Stomach (tissue), 4 donors: ENCODE results near the gene TNP1.

Experiments used
- POLR2A ChIP-seq, 4 donors: fragments of 450-650 bp; IDR thresholded peaks; one replicate each; pipeline ENCODE4 v1.6.1; 2016; ENCODE audit warnings: antibody characterized with exemption in 4 of 4, control low read depth in 2 of 4, mild to moderate bottlenecking in 1 of 4, moderate library complexity in 1 of 4
- POLR2AphosphoS5 ChIP-seq, 3 donors: sonication (generic); formaldehyde crosslinking; IDR thresholded peaks; one replicate each; pipeline ENCODE4 v1.6.1; 2016; ENCODE audit warnings: antibody characterized with exemption in 3 of 3
- TF ChIP-seq, protein P1 (sequence below), 7 experiments: fragments of 450-650 bp in 4 of 7; fragments of 200-600 bp in 3 of 7; sonication (generic) in 3 of 7; IDR thresholded peaks; one replicate each; pipeline ENCODE4 v1.5.1; 2016 to 2019; ENCODE audit warnings: antibody characterized with exemption in 7 of 7, control low read depth in 2 of 7, mild to moderate bottlenecking in 1 of 7

DNA sequence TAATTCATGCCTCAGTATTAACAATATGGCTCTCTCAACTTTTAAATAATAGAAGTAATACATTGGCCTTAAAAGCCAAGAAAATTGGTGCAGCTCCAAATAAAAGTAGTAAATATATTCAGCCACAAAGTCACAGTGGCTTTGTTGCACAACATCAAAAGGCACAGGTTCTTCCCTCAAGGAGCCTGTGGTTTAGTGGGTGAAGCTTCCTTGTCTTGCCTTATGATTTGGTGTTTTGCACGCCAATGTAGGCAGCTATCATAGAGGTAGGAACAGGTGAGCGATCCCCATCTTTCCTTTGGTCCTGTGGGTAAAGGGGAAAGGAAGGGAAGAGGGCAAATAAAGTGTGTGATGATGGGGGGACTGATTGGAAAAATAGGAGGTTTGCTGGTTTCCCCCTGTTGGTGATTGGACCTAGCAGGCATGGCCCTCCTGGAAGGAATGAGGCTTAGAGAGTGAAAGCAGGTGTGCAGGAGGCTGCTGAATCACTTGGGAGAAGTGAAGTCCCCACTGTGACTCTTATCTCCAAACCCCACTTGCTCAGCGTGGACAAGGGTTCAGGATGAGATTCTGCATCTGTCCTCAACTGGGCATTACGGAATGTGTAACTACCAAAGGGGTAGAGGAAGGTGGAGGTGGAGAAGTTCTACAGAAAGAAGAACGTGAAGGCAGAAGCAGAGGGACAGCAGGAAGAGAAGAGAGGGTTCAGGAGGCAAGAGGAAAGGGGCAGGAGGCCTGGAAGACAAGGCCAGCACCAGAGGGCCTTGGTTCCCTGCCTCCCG lies 20.1 kb upstream of the TNP1 start:
- TF ChIP-seq, protein P1, sequence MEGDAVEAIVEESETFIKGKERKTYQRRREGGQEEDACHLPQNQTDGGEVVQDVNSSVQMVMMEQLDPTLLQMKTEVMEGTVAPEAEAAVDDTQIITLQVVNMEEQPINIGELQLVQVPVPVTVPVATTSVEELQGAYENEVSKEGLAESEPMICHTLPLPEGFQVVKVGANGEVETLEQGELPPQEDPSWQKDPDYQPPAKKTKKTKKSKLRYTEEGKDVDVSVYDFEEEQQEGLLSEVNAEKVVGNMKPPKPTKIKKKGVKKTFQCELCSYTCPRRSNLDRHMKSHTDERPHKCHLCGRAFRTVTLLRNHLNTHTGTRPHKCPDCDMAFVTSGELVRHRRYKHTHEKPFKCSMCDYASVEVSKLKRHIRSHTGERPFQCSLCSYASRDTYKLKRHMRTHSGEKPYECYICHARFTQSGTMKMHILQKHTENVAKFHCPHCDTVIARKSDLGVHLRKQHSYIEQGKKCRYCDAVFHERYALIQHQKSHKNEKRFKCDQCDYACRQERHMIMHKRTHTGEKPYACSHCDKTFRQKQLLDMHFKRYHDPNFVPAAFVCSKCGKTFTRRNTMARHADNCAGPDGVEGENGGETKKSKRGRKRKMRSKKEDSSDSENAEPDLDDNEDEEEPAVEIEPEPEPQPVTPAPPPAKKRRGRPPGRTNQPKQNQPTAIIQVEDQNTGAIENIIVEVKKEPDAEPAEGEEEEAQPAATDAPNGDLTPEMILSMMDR (IDR thresholded peaks at IDR 0.05): no peak
- TF ChIP-seq POLR2AphosphoS5 (IDR thresholded peaks at IDR 0.05) (no peak), POLR2A (IDR thresholded peaks at IDR 0.05) (no peak)
